ENCODE data around the gene MPRIP. TPM values are rescaled to one million over a fixed set of nuclear protein-coding genes. Genes with fewer than 3 reads are reported as not detected.

MPRIP gene
- total RNA-seq, 1 experiment from 2014 or later: 258 TPM

DNA sequence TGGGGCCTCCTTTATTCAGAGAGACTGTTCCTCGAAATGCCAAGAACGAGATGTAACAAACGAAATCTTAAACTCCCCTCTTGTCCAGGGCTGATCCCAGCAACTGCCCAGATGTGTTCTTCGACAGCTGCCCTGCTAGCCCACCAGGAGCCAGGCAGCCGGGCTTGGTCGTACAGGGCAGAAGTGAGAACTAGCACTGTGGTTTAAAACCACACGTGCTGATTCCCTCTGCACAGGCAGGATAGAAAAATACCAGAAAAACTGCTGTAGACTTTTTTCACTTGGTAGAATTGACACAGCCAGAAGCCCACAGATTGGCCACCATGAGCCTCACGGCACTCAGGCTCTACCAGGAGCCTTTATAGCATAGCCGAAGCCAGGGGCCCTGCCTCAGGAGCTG lies 130.7 kb downstream of the MPRIP start:
- no peak overlapping the region for H3K27ac ChIP-seq (ENCODE audit: low read depth, low read length)
- no peaks in the 10 kb centered on the region for H3K9me2 ChIP-seq (ENCODE audit: insufficient read depth)
- ATAC-seq (no peak), DNase-seq (ENCODE audit: low read depth, low spot score) (no peak)
- no peaks in the 10 kb centered on the region for H3K79me2 ChIP-seq (ENCODE audit: insufficient read depth, low read length)
- no peak overlapping the region for H3K9ac ChIP-seq (ENCODE audit: low read length)
- no TSS peak for BruUV-seq (replicated peaks)
- intact Hi-C loops (cut with micrococcal nuclease): no loop called here
- CTCF ChIA-PET: no interaction called here
- H3K4me2 ChIP-seq (ENCODE audit: low read length): no peak overlapping the region
- no peak overlapping the region for H2AFZ ChIP-seq (ENCODE audit: low read depth, low read length, poor library complexity, severe bottlenecking)
- no peaks in the 10 kb centered on the region for H3K9me3 ChIP-seq (ENCODE audit: control insufficient read depth in 1 of 2, insufficient read depth in 1 of 2, low read depth in 1 of 2, low read length in 2 of 2)
- H3K4me1 ChIP-seq (ENCODE audit: control insufficient read depth in 1 of 2, insufficient read depth in 2 of 2, low read length in 2 of 2): no peaks in the 10 kb centered on the region
- H3K4me3 ChIP-seq (replicated peaks in 1 of 2; ENCODE audit: low read depth in 1 of 2, low read length in 2 of 2): no peak overlapping the region
- POLR2A ChIA-PET: no interaction called here
- TF ChIP-seq, protein P1, sequence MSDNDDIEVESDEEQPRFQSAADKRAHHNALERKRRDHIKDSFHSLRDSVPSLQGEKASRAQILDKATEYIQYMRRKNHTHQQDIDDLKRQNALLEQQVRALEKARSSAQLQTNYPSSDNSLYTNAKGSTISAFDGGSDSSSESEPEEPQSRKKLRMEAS (IDR thresholded peaks at IDR 0.05): no peak
- no peak for TF ChIP-seq POLR2A (IDR thresholded peaks at IDR 0.05; ENCODE audit: borderline replicate concordance, extremely low read depth, insufficient read depth, insufficient read length)
- TF ChIP-seq, protein P2, sequence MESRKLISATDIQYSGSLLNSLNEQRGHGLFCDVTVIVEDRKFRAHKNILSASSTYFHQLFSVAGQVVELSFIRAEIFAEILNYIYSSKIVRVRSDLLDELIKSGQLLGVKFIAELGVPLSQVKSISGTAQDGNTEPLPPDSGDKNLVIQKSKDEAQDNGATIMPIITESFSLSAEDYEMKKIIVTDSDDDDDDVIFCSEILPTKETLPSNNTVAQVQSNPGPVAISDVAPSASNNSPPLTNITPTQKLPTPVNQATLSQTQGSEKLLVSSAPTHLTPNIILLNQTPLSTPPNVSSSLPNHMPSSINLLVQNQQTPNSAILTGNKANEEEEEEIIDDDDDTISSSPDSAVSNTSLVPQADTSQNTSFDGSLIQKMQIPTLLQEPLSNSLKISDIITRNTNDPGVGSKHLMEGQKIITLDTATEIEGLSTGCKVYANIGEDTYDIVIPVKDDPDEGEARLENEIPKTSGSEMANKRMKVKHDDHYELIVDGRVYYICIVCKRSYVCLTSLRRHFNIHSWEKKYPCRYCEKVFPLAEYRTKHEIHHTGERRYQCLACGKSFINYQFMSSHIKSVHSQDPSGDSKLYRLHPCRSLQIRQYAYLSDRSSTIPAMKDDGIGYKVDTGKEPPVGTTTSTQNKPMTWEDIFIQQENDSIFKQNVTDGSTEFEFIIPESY (IDR thresholded peaks at IDR 0.05; ENCODE audit: extremely low read depth, insufficient replicate concordance, low read length): no peak
- no peak for TF ChIP-seq CEBPB (IDR thresholded peaks at IDR 0.05; ENCODE audit: low read depth)
- TF ChIP-seq SRF (IDR thresholded peaks at IDR 0.05; ENCODE audit: low read depth): no peak
- no peak for TF ChIP-seq CBX3 (IDR thresholded peaks at IDR 0.05; ENCODE audit: low read depth)
- no peak for TF ChIP-seq RAD21 (IDR thresholded peaks at IDR 0.05; ENCODE audit: low read depth)
- TF ChIP-seq FOSL1 (IDR thresholded peaks at IDR 0.05; ENCODE audit: low read depth): no peak
- no peak for TF ChIP-seq SP1 (IDR thresholded peaks at IDR 0.05; ENCODE audit: low read depth)
- TF ChIP-seq EZH2phosphoT487 (IDR thresholded peaks at IDR 0.05; ENCODE audit: borderline replicate concordance): no peak
- no peak for TF ChIP-seq EZH2 (IDR thresholded peaks at IDR 0.05)
- TF ChIP-seq ZFX (IDR thresholded peaks at IDR 0.05): no peak
- TF ChIP-seq, protein P3, sequence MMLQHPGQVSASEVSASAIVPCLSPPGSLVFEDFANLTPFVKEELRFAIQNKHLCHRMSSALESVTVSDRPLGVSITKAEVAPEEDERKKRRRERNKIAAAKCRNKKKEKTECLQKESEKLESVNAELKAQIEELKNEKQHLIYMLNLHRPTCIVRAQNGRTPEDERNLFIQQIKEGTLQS (IDR thresholded peaks at IDR 0.05): no peak
- TF ChIP-seq, protein P4, sequence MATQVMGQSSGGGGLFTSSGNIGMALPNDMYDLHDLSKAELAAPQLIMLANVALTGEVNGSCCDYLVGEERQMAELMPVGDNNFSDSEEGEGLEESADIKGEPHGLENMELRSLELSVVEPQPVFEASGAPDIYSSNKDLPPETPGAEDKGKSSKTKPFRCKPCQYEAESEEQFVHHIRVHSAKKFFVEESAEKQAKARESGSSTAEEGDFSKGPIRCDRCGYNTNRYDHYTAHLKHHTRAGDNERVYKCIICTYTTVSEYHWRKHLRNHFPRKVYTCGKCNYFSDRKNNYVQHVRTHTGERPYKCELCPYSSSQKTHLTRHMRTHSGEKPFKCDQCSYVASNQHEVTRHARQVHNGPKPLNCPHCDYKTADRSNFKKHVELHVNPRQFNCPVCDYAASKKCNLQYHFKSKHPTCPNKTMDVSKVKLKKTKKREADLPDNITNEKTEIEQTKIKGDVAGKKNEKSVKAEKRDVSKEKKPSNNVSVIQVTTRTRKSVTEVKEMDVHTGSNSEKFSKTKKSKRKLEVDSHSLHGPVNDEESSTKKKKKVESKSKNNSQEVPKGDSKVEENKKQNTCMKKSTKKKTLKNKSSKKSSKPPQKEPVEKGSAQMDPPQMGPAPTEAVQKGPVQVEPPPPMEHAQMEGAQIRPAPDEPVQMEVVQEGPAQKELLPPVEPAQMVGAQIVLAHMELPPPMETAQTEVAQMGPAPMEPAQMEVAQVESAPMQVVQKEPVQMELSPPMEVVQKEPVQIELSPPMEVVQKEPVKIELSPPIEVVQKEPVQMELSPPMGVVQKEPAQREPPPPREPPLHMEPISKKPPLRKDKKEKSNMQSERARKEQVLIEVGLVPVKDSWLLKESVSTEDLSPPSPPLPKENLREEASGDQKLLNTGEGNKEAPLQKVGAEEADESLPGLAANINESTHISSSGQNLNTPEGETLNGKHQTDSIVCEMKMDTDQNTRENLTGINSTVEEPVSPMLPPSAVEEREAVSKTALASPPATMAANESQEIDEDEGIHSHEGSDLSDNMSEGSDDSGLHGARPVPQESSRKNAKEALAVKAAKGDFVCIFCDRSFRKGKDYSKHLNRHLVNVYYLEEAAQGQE (IDR thresholded peaks at IDR 0.05; ENCODE audit: low read depth): no peak
- no peak for TF ChIP-seq SIN3A (IDR thresholded peaks at IDR 0.05; ENCODE audit: low read depth)
- H4K20me1 ChIP-seq (ENCODE audit: insufficient read depth): no peaks in the 10 kb centered on the region
- H3K36me3 ChIP-seq (ENCODE audit: control insufficient read depth in 1 of 2, insufficient read depth in 2 of 2, low read length in 2 of 2): peaks cover 37 to 48% of the 10 kb centered on the region in 2 experiments; a peak in 3 of 4 replicates
- RAD21 ChIA-PET (ENCODE audit: low non-redundant PET in 1 of 2, low total read pairs in 2 of 2, uncharacterized antibody in 2 of 2, unreplicated experiment in 2 of 2): no interaction called here
- H3K27me3 ChIP-seq (ENCODE audit: insufficient read depth, low read length): no peaks in the 10 kb centered on the region
